CD4-positive, alpha-beta T cell (primary cell): ENCODE measurements around the gene SIMC1. TPM values are rescaled to one million over a fixed set of nuclear protein-coding genes. Genes with fewer than 3 reads are reported as not detected.
A peak's percentile ranks its signal among the peaks of the same experiment; 100 is the strongest.
"Not testable (repeated sequence)": the region's sequence is repeated elsewhere in the genome, so short reads cannot be mapped to it uniquely, and the experiment has no call there.

Experiments used
- ATAC-seq: fragments of 200-7000 bp; cut with Tn5 transposase; one replicate; pipeline ENCODE4 v1.10.0; 2022; ENCODE audit warnings: mild to moderate bottlenecking; ENCODE audit not compliant: poor library complexity
- CTCF ChIA-PET: fragments of 350-600 bp; sonication (Branson Sonifier 250); formaldehyde crosslinking; loops from one replicate; lab custom pipeline; 2021; ENCODE audit warnings: antibody characterized with exemption, inconsistent platforms; lab: Charles Lee
- POLR2A ChIA-PET: fragments of 350-600 bp; sonication (Branson Sonifier 250); formaldehyde crosslinking; loops from one replicate; lab custom pipeline; 2021; ENCODE audit warnings: antibody characterized with exemption, inconsistent platforms; lab: Charles Lee
- DNase-seq, 14 experiments: peaks; one replicate each; pipeline ENCODE4 v3.0.0-alpha.2; 2013 to 2020; ENCODE audit warnings: mixed read lengths in 2 of 14
- H3K27ac ChIP-seq, 2 donors: one replicate each; pipeline versions ENCODE4 v1.5.1 to v1.7.0; 2013; ENCODE audit warnings: low read length in 2 of 2, low read depth in 1 of 2, mild to moderate bottlenecking in 1 of 2
- H3K27me3 ChIP-seq, 2 experiments: 1 replicate in 1 of 2; 2 replicates in 1 of 2; pipeline versions ENCODE4 v1.6.1 to v1.7.0; 2013; ENCODE audit warnings: low read length in 2 of 2, control low read depth in 1 of 2, mild to moderate bottlenecking in 1 of 2, moderate library complexity in 1 of 2; ENCODE audit not compliant: insufficient read depth in 2 of 2, control insufficient read depth in 1 of 2
- H3K36me3 ChIP-seq: one replicate; pipeline ENCODE4 v1.6.1; 2013; ENCODE audit warnings: low read length, control low read depth; ENCODE audit not compliant: insufficient read depth
- H3K4me1 ChIP-seq: one replicate; pipeline ENCODE4 v1.6.1; 2013; ENCODE audit warnings: low read length, control low read depth; ENCODE audit not compliant: insufficient read depth
- H3K4me3 ChIP-seq: one replicate; pipeline ENCODE4 v1.5.1; 2013; ENCODE audit warnings: mild to moderate bottlenecking, low read length, moderate library complexity
- H3K9me3 ChIP-seq, 2 experiments: 1 replicate in 1 of 2; 2 replicates in 1 of 2; pipeline versions ENCODE4 v1.6.1 to v1.7.0; 2013; ENCODE audit warnings: low read length in 2 of 2, mild to moderate bottlenecking in 2 of 2, control low read depth in 1 of 2, moderate library complexity in 1 of 2; ENCODE audit not compliant: control insufficient read depth in 1 of 2, insufficient read depth in 1 of 2
- H3K27ac Mint-ChIP-seq: one replicate; pipeline ENCODE4 v1.8.0; 2020; ENCODE audit warnings: mixed read lengths
- H3K27me3 Mint-ChIP-seq: one replicate; pipeline ENCODE4 v1.8.0; 2021; ENCODE audit warnings: mixed read lengths
- H3K36me3 Mint-ChIP-seq: one replicate; pipeline ENCODE4 v1.8.0; 2021; ENCODE audit warnings: low read depth, mixed read lengths
- H3K4me1 Mint-ChIP-seq: one replicate; pipeline ENCODE4 v1.8.0; 2021; ENCODE audit warnings: low read depth, mixed read lengths
- H3K4me3 Mint-ChIP-seq: one replicate; pipeline ENCODE4 v1.8.0; 2020; ENCODE audit warnings: mild to moderate bottlenecking, mixed read lengths
- H3K9me3 Mint-ChIP-seq: one replicate; pipeline ENCODE4 v1.8.0; 2020; ENCODE audit warnings: mixed read lengths
- CTCF ChIP-seq: fragments of 200-600 bp; IDR thresholded peaks from one replicate; pipeline ENCODE4 v1.8.0; 2022; ENCODE audit warnings: antibody characterized with exemption, mild to moderate bottlenecking
- intact Hi-C, 2 experiments: fragments of 100-400 bp; cut with DNase I in 1 of 2; cut with micrococcal nuclease in 1 of 2; formaldehyde crosslinking; loops; one replicate each; pipeline versions ENCODE4 v1.15.1 to v1.9.0; 2023 to 2025; cut with DNase I, micrococcal nuclease
- total RNA-seq, 174 experiments: library from RNA in 2 of 174; stranded (reverse) in 2 of 174; gene quantifications; one replicate each; pipeline ENCODE4 v1.2.3 and lab custom pipeline; 2021 to 2026

Gene SIMC1
- total RNA-seq, 2 experiments from 2014 or later: 15.4 to 17.4 TPM

- intact Hi-C loops: no loop called here
- TF ChIP-seq CTCF: no peak
- no peaks in the 10 kb centered on the region for H3K36me3 Mint-ChIP-seq
- Histone ChIP-seq H3K36me3 (no peaks in the 10 kb centered on the region), H3K4me3 (no peak overlapping the region), H3K27me3 (peaks cover 3 to 4% of the 10 kb centered on the region in 2 experiments), H3K27ac (no peak overlapping the region), H3K4me1 (peaks cover 7% of the 10 kb centered on the region), H3K9me3 (no peaks in the 10 kb centered on the region)
- H3K27me3 Mint-ChIP-seq: peaks cover 4% of the 10 kb centered on the region
- no peak overlapping the region for H3K4me3 Mint-ChIP-seq
- H3K4me1 Mint-ChIP-seq: peaks cover 4% of the 10 kb centered on the region
- H3K9me3 Mint-ChIP-seq: no peaks in the 10 kb centered on the region
- no peak overlapping the region for H3K27ac Mint-ChIP-seq
- CTCF ChIA-PET: no interaction called here
- DNase-seq (no peak), ATAC-seq (no peak)
- POLR2A ChIA-PET: no interaction called here
Observed at GRCh38 chr5:176190886-176191755, 47.1 kb upstream of the SIMC1 start.

- Histone ChIP-seq H3K4me3 (no peak overlapping the region), H3K36me3 (no peaks in the 10 kb centered on the region), H3K27me3 (peaks cover 3 to 4% of the 10 kb centered on the region in 2 experiments), H3K4me1 (peaks cover 7% of the 10 kb centered on the region), H3K9me3 (no peaks in the 10 kb centered on the region), H3K27ac (no peak overlapping the region)
- intact Hi-C loops: no loop called here
- Mint-ChIP-seq H3K27me3 (peaks cover 4% of the 10 kb centered on the region), H3K4me1 (peaks cover 4% of the 10 kb centered on the region), H3K4me3 (no peak overlapping the region), H3K36me3 (no peaks in the 10 kb centered on the region), H3K27ac (no peak overlapping the region), H3K9me3 (no peaks in the 10 kb centered on the region)
- no peak for TF ChIP-seq CTCF
- ChIA-PET CTCF (no interaction called here), POLR2A (no interaction called here)
- ATAC-seq (no peak), DNase-seq (no peak)
Observed at GRCh38 chr5:176192094-176192721, 46.0 kb upstream of the SIMC1 start.

- POLR2A ChIA-PET, H3K9me3 Mint-ChIP-seq, H3K36me3 ChIP-seq, H3K27ac ChIP-seq, H3K4me3 ChIP-seq, ATAC-seq, H3K4me3 Mint-ChIP-seq, CTCF ChIA-PET, H3K36me3 Mint-ChIP-seq, DNase-seq, H3K27ac Mint-ChIP-seq, H3K27me3 Mint-ChIP-seq, H3K4me1 Mint-ChIP-seq, H3K4me1 ChIP-seq, H3K9me3 ChIP-seq, H3K27me3 ChIP-seq, intact Hi-C loops: not testable (repeated sequence)
Observed at GRCh38 chr5:176192722-176193117, 45.5 kb upstream of the SIMC1 start.

GRCh38 chr5:176193636-176194035, 44.6 kb upstream of the SIMC1 start:
- H3K4me1 ChIP-seq, H3K4me1 Mint-ChIP-seq, H3K27me3 Mint-ChIP-seq, H3K27ac Mint-ChIP-seq, POLR2A ChIA-PET, H3K27ac ChIP-seq, ATAC-seq, H3K36me3 ChIP-seq, H3K36me3 Mint-ChIP-seq, CTCF ChIA-PET, H3K4me3 Mint-ChIP-seq, DNase-seq, H3K4me3 ChIP-seq, H3K27me3 ChIP-seq, H3K9me3 Mint-ChIP-seq, intact Hi-C loops, H3K9me3 ChIP-seq: not testable (repeated sequence)

GRCh38 chr5:176194238-176195083, 43.8 kb upstream of the SIMC1 start:
- POLR2A ChIA-PET, H3K36me3 ChIP-seq, CTCF ChIA-PET, H3K36me3 Mint-ChIP-seq, H3K27ac ChIP-seq, H3K27ac Mint-ChIP-seq, H3K4me3 Mint-ChIP-seq, H3K27me3 ChIP-seq, H3K4me1 ChIP-seq, intact Hi-C loops, DNase-seq, H3K9me3 Mint-ChIP-seq, H3K9me3 ChIP-seq, H3K4me1 Mint-ChIP-seq: not testable (repeated sequence)
- H3K4me3 ChIP-seq: peak overlapping the region; percentile 35
- peaks cover 12% of the 10 kb centered on the region for H3K27me3 Mint-ChIP-seq
- peak; percentile 52 for ATAC-seq
